ENCODE measurements around the gene GARIN3. TPM values are rescaled to one million over a fixed set of nuclear protein-coding genes. Genes with fewer than 3 reads are reported as not detected.
A peak's percentile ranks its signal among the peaks of the same experiment; 100 is the strongest.

GARIN3 gene
- total RNA-seq, 1 donor from 2014 or later, result not detected

DNA sequence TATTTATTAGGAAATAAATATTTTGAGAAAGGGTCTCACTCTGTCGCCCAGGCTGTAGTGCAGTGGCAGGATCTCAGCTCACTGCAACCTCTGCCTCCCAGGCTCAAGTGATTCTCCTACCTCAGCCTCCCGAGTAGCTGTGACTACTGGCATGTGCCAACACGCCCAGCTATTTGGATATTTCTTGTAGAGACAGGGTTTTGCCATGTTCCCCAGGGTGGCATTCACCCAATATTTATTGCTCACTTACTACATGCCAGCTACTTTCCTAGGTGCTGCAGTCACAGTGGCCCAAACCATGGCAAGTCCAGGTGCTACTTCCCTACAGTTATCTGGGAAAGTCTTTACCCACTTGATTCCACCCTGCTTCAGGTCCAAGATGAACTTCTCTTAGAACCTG is 15.1 kb downstream of the GARIN3 start:
- no peak for DNase-seq (ENCODE audit: low read depth)

DNA sequence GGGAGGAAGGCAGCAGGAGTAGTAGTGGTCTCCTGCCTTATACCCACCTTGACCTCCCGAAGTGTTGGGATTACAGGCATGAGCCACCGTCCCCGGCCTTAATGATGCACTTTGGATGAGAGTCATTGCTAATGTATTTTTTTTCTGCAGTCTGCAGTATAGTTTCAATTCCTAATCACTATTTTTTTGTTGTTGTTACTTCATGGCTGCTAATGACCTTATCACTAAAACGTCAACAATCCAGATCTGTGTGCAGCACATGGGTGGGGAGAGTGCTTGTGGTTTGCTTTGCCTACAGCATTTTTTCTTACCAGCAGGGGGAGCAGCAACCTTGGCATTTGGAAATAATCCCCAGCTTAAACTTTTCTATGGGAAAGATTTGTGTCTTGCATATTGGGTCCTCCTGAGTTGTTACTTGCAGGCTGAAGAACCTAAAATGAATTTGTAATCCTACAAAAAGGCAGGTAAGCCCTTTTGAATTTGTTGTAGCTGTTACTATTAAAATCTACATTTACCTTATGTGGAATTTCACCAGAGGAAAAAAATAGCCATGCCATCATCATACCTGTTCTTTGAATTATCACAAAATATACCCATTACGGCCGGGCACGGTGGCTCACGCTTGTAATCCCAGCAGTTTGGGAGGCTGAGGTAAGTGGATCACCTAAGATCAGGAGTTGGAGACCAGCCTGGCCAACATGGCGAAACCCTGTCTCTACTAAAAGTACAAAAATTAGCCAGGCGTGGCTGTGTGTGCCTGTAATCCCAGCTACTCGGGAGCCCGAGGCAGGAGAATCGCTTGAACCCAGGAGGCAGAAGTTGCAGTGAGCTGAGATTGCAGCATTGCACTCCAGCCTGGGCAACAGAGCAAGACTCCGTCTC is 17.1 kb downstream of the GARIN3 start:
- DNase-seq (ENCODE audit: low read depth), result peak; percentile 81

DNA sequence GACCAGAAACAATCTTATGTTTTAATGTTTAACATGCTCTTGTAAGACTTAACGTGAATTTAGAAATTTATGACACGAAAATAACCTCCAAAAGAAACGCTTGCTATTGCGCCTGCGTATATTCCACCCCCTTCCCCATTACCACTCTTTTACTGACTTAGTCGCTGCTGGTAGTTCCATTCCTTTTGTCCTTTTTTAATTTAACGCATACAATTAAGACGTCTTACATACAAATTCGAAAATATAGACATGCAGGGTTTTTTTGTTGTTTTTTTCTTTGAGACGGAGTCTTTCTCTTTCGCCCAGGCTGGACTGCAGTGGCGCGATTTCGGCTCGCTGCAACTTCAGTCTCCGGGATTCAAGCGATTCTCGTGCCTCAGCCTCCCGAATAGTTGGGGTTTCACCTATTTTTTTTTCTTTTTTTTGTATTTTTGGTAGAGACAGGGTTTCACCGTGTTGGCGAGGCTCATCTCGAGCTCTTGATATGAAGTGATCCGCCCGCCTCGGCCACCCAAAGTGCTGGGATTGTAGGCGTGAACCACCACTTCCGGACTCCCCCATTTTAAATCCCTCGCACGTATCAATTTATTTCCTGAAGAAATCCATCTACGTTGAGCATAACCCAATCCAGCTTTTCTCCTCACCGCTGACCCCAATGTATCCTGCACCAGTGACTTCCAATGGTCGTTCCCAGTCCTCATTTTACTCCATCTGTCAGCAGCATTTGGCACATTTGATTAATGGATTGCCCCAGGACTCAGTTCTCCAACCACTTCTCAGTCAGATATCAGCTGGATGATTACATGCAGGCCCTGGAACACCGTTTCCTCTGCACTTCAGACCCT is 22.7 kb downstream of the GARIN3 start:
- DNase-seq (ENCODE audit: low read depth), result peak; percentile 33

DNA sequence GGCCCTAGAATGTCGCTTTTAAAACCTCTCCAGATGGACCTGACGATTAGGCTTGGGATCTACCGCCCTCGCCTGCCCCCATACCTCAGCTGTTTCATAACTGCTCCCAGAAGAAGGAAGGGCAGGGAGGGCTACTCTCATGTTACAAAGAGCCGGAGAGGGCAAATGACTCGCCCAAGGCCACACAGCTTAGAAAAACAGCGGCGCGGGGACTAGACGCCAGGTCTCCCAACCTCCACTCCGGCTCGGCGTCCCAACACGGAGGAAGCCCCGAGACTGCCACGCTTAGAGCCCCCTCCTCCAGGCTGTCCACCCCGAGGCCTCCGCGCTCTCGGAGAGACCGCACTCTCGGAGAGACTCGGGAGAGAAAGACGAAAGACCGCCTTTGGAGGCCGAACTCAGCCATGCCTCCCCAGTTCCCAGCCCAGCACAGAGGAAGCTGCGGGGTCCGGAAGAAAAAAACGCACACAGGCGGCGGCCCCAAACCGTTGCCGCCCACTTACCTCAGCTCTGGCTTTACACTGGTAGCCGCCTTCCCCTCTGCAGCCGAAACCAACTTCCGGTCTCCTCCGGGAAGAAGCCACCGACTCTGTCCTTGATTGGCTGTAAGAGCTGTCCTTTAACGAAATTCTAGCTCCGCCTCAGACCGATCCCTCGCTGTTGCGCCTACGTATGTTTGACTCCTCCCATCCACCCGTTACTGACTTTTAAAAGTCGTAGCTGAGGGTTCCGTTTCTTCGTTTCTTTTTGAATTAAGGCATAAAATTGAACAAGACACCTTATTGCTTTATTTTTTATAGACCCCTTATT is 23.5 kb downstream of the GARIN3 start, which contains the start of gene MED7:
Gene MED7, minus strand, starts transcription at position 549 of the 810 bp plus-strand sequence. CDS start 3,434 bp downstream, outside the sequence.
- DNase-seq (ENCODE audit: low read depth), result peak; percentile 99

DNA sequence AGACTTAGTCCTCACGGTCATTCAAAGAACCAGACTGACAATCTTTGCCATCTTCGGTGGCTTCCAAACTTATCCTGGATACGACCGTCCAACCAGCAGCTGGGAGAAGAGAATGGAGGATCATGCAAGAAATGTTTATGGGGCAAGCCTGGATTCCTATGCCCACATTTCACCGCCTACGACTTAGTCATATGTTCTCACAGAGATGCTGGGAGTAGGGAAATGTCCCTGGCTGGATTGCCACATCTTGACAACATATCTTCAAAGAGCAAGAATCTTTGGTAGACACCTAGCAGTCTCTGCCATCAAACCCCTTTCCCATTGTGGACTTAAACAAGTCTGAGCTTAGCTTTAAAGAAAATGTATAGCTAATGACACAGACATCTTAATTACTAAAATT is 28.4 kb downstream of the GARIN3 start:
- no peak for DNase-seq (ENCODE audit: low read depth)

DNA sequence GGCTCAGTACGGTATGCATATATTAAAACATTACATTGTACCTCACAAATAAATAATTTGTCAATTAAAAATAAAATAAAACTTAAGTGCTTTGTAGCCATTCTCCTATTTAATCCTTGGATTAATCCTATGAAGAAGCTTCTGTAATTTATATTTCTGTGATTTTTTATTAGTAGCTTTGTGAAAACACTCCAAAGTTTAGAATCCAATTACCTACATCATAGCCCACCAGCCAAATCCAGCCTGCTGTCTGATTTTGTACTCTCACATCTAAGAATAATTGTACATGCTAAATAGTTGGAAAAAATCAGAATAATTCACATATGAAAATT is 33.8 kb downstream of the GARIN3 start:
- DNase-seq (ENCODE audit: low read depth), result no peak

DNA sequence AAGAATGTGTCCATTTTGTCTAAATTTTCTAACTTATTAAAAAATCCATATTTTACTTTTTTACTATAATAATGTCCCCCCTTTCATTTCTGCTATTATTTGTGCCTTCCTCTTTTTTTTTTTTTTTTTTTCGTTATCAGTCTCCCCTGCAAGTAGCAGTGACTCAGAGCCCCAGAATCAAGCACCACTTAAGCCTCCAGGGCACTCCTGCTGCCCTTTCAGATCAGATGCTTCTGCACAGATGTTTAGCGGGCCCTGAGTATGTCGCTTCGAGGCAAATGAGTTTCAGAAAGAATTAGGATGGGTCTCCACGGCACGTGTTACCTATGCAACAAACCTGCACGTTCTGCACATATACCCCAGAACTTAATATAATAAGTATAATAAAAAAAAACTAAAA is 35.1 kb downstream of the GARIN3 start:
- DNase-seq (ENCODE audit: low read depth), result no peak

DNA sequence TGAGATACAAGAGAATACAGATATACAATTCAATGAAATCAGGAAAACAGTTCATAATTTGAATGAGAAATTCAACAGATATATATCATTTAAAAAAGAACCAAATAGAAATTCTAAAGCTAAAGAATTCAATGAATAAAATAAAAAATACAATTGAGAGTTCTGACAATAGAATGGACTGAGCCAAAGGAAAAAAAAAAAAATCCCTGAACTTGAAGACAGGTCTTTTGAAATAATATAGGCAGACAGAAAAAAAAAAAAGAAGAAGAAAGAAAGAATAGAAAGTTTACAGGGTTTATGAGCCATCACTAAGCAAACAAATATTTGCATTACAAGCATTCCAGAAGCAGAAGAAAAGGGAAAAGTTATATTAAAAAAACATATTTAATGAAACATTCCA is 44.4 kb downstream of the GARIN3 start:
- DNase-seq (ENCODE audit: low read depth), result no peak

DNA sequence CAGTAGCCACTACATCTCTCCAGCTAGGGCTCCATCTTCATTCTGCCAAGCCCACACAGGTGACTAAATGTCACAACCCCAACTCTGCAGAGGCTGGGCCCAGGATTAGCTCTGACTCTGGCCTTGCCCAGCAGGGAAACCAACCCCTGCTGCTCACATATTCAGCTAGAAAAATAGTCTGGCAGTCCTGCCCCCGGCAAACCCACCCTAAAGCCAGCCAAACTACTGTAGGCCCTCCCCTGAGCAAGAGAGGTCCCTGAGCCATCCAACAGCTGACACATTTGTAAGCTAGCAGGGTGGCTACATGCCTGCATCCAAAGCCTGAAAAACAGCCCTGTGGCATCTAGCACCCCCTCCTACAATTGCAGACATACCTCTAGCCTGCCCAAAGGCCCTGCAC is 46.0 kb downstream of the GARIN3 start:
- DNase-seq (ENCODE audit: low read depth), result no peak

DNA sequence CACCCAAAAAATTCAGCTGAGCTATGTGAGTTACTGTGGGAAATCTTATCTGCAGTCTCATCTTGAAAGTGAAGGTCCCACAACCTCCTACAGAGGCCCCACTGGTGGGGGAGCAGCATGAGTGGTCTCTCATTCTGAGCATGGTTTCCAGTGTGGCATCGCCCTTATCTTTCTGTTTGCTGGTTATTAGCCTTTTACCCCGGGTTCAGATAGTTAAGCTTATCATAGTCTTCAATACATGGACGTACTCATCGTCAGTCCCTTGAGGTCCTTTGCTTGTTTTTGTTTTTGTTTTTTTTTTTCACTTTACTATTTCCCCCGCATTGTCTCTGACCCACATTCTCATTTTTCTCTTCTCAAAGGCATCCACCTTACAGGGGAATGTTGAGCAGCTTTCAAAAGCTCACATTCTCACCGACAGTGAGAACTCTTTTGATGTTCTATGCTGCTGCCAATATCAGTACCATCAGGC is 49.5 kb downstream of the GARIN3 start:
- no peak for DNase-seq (ENCODE audit: low read depth)

DNA sequence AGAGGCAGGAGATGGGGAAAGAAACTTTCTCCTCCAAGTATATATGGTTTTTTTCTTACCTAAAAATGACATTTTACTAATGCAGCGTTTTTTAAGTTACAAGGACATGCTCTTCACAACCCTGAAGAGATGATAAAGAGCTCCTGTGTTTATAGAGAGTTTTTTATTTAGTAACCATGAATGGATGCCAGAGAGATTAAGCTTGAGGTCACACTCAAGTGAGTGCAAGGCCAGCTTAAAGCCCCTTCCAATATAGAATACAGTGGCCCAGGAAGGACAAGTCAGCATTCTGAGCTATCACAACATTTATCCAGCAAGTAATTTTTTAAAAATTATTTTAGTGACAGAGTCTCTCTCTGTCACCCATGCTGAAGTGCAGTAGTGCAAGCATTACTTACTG is 50.6 kb downstream of the GARIN3 start:
- DNase-seq (ENCODE audit: low read depth), result peak; percentile 12

DNA sequence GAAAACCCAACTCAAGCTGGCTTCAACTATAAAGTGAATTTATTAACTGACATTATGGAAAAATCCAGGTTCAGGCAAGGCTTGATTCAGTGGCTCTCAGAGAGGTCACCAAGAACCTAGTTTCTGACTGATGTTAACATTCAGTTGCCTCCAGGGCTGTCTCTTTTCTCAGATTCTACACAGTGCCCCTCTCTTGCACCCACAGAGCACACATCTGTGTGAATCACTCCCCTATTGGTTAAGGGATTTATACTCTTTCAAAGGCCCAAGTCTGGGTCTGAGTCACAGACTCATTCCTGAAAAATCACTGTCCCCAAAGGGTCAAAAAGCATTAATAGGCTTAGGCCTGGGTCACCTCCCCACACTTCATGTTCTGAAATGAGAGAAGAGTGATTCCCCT is 51.1 kb downstream of the GARIN3 start:
- no peak for DNase-seq (ENCODE audit: low read depth)

DNA sequence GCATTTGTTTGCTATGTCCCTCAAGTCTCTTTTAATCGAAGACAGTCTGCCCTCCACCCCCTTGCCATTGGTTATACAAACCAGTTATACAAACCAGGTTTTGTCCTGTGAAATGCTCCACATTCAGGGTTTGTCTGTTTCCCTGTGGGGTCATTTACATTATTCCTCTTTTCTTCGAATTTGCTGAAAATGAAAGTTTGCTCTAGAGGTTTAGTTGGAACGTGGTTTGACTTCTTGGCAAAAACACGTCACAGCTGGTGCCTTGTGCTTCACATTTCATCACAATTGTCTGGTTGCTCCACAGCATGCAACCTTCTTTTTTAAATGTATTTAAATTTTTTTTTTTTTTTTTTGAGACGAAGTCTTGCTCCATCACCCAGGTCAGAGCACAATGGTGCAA is 53.1 kb downstream of the GARIN3 start:
- no peak for DNase-seq (ENCODE audit: low read depth)

Other genes with a start within 250 kb of the GARIN3 start
- gene TIMD4, start 203.0 kb downstream of the GARIN3 start, total RNA-seq, result not detected in 2 replicates
- 0.43 TPM in 1 of 2 replicates, not detected in the other for gene HAVCR1, start 107.1 kb downstream of the GARIN3 start, total RNA-seq
- 0.37 and 2.4 TPM in 2 replicates for gene HAVCR2, start 57.2 kb downstream of the GARIN3 start, total RNA-seq
- gene MED7, start 23.4 kb downstream of the GARIN3 start, total RNA-seq, result 12.4 and 16.0 TPM in 2 replicates
- gene ITK, start 14.6 kb upstream of the GARIN3 start, total RNA-seq, result not detected in 2 replicates
- 5.5 and 5.6 TPM in 2 replicates for gene CYFIP2, start 99.9 kb upstream of the GARIN3 start, total RNA-seq